Measurements from ENCODE around the gene CSNK2B. TPM values are rescaled to one million over a fixed set of nuclear protein-coding genes. Genes with fewer than 3 reads are reported as not detected.
A peak's percentile ranks its signal among the peaks of the same experiment; 100 is the strongest.

Gene CSNK2B
- 83.2 and 94.9 TPM in 2 replicates for polyA plus RNA-seq (2011; rRNA removed)
- polyA minus RNA-seq (2011; rRNA and poly(A)+ RNA removed): 89.6 and 132 TPM in 2 replicates

DNA sequence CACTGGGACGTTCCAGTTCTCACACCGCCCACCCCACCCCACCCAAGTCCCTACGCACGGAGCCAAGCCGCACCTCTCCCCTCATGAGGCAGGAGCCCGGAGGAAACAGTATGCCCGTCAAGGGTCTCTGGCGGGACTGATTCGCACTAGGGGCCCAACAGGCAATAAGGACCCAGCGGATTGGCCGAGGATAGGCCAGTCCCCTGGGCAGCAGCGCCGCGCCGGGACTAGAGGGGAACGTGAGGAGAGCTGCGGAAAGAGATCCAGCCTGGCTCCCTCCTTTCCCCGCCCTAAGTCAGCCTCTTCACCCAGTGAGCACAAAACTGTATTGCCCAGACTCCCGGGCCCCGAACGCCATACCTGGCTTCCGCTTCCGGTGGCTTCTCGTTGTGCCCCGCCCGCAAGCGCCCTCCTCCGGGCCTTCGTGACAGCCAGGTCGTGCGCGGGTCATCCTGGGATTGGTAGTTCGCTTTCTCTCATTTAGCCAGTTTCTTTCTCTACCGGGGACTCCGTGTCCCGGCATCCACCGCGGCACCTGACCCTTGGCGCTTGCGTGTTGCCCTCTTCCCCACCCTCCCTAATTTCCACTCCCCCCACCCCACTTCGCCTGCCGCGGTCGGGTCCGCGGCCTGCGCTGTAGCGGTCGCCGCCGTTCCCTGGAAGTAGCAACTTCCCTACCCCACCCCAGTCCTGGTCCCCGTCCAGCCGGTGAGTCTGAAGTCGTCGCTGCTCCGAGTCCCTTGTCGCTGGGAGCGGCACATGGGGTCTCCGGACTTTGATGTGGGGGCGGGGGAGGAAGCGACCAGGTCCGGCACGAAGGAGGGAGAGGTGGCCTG, at the start of gene CSNK2B:
CSNK2B (plus strand) TSS at position 580 of the 836 bp plus-strand sequence. CDS start 752 bp downstream, outside the sequence.
- POLR2A ChIA-PET: no interaction called here
- TF ChIP-seq CTCF (IDR thresholded peaks at IDR 0.05; ENCODE audit: insufficient read depth, low read depth, low read length): no peak
- Histone ChIP-seq H3K27me3 (ENCODE audit: control insufficient read depth, insufficient read depth, low read length) (no peaks in the 10 kb centered on the region), H3K4me3 (ENCODE audit: low read depth, low read length) (peak within 1 kb of the TSS; percentile 91), H3K36me3 (ENCODE audit: control insufficient read depth, insufficient read depth, low read length) (peaks cover 37% of the 10 kb centered on the region)
- DNase-seq (ENCODE audit: low read depth): peak; percentile 89
- CTCF ChIA-PET: interaction anchor here (0.8 to 0.9 kb wide), 2 partner anchors 119 to 124 kb away, joined by 4 read pairs; partner anchors contain the start of gene ATP6V1G2

DNA sequence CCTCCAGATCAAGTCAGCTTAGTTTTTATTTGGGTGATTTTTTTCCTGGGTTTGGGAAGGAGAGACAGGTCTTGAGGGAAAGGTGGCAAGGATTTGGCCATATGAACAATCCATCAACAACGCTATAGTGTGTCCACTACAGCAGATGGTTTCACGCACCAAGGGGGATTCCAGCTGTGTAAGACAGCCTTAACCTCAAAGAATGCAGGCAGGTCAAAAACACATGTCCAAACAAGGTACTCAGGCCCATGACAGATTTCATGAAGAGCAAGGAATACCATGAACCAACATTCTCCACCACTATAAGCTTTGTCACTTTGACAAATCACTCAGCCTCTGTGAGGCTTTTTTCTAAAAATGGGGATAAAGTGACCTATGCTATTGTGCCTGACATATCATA, 48.9 kb upstream of the CSNK2B start:
- DNase-seq (ENCODE audit: low read depth): no peak
- no peaks in the 10 kb centered on the region for H3K36me3 ChIP-seq (ENCODE audit: control insufficient read depth, insufficient read depth, low read length)
- H3K27me3 ChIP-seq (ENCODE audit: control insufficient read depth, insufficient read depth, low read length): no peaks in the 10 kb centered on the region
- POLR2A ChIA-PET: interaction anchor here (0.6 kb wide), 1 partner anchor 15 kb away, joined by 4 read pairs; no protein-coding TSS in a partner anchor
- TF ChIP-seq CTCF (IDR thresholded peaks at IDR 0.05; ENCODE audit: insufficient read depth, low read depth, low read length): no peak
- no peak overlapping the region for H3K4me3 ChIP-seq (ENCODE audit: low read depth, low read length)
- CTCF ChIA-PET: interaction anchor here (1.1 to 2.2 kb wide), 3 partner anchors 10 to 36 kb away, joined by 4 to 11 read pairs (median 4); no protein-coding TSS in a partner anchor

GRCh38 chr6:31619805-31620585, 45.9 kb upstream of the CSNK2B start:
- DNase-seq (ENCODE audit: low read depth): peak; percentile 97
- POLR2A ChIA-PET: no interaction called here
- TF ChIP-seq CTCF (IDR thresholded peaks at IDR 0.05; ENCODE audit: insufficient read depth, low read depth, low read length): no peak

DNA sequence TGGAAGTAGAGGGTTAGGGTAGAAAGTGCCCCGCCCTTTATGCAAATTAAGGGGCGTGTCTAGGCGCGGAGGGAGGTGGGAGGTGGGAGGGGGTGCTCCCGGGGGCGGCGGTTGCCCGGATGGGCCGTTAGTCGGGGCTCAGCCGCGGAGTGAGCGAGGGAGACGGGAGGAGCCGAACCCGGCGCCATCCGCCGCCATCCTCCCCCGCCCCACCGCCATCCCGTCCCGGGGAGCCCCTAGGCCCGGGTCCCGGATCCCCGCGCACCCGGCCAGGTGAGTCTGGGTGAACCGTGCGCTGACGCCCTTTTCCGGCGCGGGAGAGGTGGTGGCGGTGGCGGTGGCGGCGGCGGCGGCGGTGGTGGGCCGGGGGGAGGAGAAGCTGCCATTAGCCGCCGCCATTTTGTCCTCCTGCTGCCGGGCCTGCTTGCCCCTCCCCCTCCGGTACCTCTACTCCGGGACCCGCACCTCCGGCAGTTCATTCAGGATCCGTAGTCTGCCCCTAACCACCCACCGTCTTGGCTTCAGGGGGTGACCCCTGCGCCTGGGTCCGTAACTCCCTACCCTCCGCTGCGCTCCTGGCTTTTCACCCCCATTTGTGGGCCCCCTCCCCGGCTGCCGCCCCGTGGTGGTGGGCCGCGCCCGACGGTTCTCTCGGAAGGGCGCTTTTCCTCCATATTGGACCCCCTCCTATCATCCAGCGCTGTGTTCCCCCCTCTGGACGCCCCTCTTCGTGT, 45.1 kb upstream of the CSNK2B start, which contains the start of gene PRRC2A:
PRRC2A (plus strand) TSS at position 130 of the 734 bp plus-strand sequence. CDS start 2,075 bp downstream, outside the sequence.
- CTCF ChIA-PET: interaction anchor here (3.6 kb wide), 1 partner anchor 22 kb away, joined by 18 read pairs; no protein-coding TSS in a partner anchor
- peak within 1 kb of the TSS; percentile 67 for H3K4me3 ChIP-seq (ENCODE audit: low read depth, low read length)
- no peak for DNase-seq (ENCODE audit: low read depth)
- no peaks in the 10 kb centered on the region for H3K27me3 ChIP-seq (ENCODE audit: control insufficient read depth, insufficient read depth, low read length)
- TF ChIP-seq CTCF (IDR thresholded peaks at IDR 0.05; ENCODE audit: insufficient read depth, low read depth, low read length): no peak
- POLR2A ChIA-PET: no interaction called here
- H3K36me3 ChIP-seq (ENCODE audit: control insufficient read depth, insufficient read depth, low read length): peaks cover 18% of the 10 kb centered on the region

More at GRCh38 chr6:31619805-31620585, 45.9 kb upstream of the CSNK2B start:
- H3K27me3 ChIP-seq (ENCODE audit: control insufficient read depth, insufficient read depth, low read length): no peaks in the 10 kb centered on the region
- CTCF ChIA-PET: interaction anchor here (3.6 kb wide), 1 partner anchor 22 kb away, joined by 18 read pairs; no protein-coding TSS in a partner anchor
- peaks cover 10% of the 10 kb centered on the region for H3K36me3 ChIP-seq (ENCODE audit: control insufficient read depth, insufficient read depth, low read length)
- H3K4me3 ChIP-seq (ENCODE audit: low read depth, low read length): peak overlapping the region; percentile 64

All from BJ (cell line).